Kidney epithelial cell (primary cell): ENCODE data around the gene GTF3A. TPM values are rescaled to one million over a fixed set of nuclear protein-coding genes. Genes with fewer than 3 reads are reported as not detected.

Experiments used
- DNase-seq: peaks from one replicate; pipeline ENCODE4 v3.0.0-alpha.2; 2010; ENCODE audit warnings: low read depth
- H3K27me3 ChIP-seq: 2 replicates; pipeline ENCODE4 v1.6.0; 2011; ENCODE audit warnings: low read length; ENCODE audit not compliant: control insufficient read depth, insufficient read depth
- H3K36me3 ChIP-seq: 2 replicates; pipeline ENCODE4 v1.5.1; 2011; ENCODE audit warnings: low read length; ENCODE audit not compliant: control insufficient read depth, insufficient read depth
- H3K4me3 ChIP-seq: 2 replicates; pipeline ENCODE4 v1.5.1; 2011; ENCODE audit warnings: low read depth, mild to moderate bottlenecking, control low read depth, low read length
- total RNA-seq: library from RNA; depleted of rRNA; stranded (reverse); fragments of >200 nt; gene quantifications from 2 replicates; pipeline ENCODE4 v1.2.3, GENCODE V29; 2015
- TF ChIP-seq, protein P1 (sequence below): IDR thresholded peaks from 2 replicates; pipeline ENCODE4 v1.5.1; 2011; ENCODE audit warnings: mild to moderate bottlenecking, moderate library complexity, low read length, control low read depth, inconsistent platforms; ENCODE audit not compliant: insufficient read depth, poor library complexity, severe bottlenecking

Gene GTF3A
- total RNA-seq, 1 donor from 2014 or later = 177 TPM

- TF ChIP-seq, protein P1, sequence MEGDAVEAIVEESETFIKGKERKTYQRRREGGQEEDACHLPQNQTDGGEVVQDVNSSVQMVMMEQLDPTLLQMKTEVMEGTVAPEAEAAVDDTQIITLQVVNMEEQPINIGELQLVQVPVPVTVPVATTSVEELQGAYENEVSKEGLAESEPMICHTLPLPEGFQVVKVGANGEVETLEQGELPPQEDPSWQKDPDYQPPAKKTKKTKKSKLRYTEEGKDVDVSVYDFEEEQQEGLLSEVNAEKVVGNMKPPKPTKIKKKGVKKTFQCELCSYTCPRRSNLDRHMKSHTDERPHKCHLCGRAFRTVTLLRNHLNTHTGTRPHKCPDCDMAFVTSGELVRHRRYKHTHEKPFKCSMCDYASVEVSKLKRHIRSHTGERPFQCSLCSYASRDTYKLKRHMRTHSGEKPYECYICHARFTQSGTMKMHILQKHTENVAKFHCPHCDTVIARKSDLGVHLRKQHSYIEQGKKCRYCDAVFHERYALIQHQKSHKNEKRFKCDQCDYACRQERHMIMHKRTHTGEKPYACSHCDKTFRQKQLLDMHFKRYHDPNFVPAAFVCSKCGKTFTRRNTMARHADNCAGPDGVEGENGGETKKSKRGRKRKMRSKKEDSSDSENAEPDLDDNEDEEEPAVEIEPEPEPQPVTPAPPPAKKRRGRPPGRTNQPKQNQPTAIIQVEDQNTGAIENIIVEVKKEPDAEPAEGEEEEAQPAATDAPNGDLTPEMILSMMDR = no peak
- no peaks in the 10 kb centered on the region for H3K36me3 ChIP-seq
- no peaks in the 10 kb centered on the region for H3K27me3 ChIP-seq
- no peak overlapping the region for H3K4me3 ChIP-seq
- DNase-seq = no peak
Measured at GRCh38 chr13:27423333-27423732, 1.1 kb upstream of the GTF3A start.

- TF ChIP-seq, protein P1 = no peak
- Histone ChIP-seq H3K27me3 (no peaks in the 10 kb centered on the region), H3K36me3 (peaks cover 2% of the 10 kb centered on the region), H3K4me3 (peak overlapping the region; percentile 64)
- DNase-seq = no peak
Measured at GRCh38 chr13:27425158-27425917, 919 bp downstream of the GTF3A start.

DNA sequence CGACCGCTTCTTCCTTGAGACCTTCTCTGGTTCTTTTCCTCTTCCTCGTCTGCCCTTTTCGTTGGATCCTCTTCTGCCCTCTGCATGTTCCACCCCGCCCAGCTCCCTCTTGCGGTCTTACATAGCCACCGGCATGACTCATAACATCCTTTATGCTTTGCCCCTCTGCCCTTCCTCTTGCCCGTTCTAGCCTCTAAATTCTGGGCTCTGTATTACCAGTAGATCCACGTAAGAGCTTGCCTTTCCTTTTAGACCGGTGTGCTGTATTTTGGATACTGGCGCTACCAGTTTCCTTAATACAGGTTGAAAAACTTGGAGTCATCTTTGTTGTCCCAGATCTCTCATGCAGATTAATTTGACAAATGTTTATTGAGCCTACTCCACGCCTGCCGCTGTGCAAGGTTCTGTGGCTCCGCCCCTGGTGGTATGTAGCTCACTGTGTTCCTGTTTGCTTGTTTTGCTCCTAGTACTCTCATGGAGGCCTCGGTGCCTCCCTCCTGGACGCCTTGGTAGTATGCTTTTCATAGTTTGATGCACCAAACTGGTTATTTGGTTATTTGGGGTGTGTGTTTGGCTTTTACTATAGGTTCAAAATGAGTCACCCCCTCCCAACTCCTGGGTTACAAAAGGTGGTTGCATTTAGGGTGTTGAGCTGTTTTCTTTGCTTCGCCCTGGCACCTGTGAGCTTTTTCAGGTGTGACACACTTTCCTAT, 1.7 kb downstream of the GTF3A start:
- TF ChIP-seq, protein P1 = peak; percentile 50
- no peaks in the 10 kb centered on the region for H3K27me3 ChIP-seq
- peak overlapping the region; percentile 11 for H3K4me3 ChIP-seq
- no peak for DNase-seq
- peaks cover 2% of the 10 kb centered on the region for H3K36me3 ChIP-seq

DNA sequence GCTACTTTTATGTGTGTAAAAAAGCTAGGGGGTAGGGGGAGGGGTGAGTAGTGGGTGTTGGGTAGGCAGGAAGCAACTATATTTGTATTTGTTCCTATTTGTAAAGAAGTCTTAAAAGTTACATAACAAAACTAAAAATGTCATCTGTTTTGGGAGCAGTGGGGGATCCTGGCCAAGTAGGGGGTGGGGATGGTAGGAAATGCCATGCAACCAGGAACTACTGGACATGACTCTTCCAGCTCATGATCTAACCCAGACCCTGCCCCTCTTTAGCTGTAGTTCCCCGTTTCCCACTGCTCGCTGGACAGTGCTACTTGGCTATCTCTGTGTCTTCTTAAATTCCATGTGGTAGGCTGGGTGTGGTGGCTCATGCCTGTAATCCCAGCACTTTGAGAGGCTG, 3.2 kb downstream of the GTF3A start:
- Histone ChIP-seq H3K27me3 (no peaks in the 10 kb centered on the region), H3K36me3 (peaks cover 4% of the 10 kb centered on the region), H3K4me3 (no peak overlapping the region)
- TF ChIP-seq, protein P1 = no peak
- DNase-seq = no peak

DNA sequence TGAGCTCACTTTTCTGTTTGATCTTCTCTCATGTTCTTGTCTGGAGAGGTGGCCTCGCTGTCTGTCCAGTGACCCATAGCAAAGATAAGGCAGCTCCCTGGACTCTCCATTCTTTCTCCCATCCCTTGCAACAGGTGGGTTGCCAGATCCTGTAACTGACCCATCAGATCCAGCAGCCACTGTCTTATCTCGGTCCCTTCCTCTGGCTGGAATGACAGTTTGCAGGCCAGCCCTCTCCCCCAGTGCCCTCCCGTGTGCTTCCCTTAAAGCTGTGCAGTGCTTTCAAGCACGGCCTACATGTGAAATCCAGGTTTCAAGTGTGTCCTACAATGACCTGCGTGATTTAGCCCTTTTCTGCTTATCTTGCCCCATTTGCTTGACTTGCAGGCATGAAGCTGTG, 3.7 kb downstream of the GTF3A start:
- TF ChIP-seq, protein P1 = no peak
- H3K4me3 ChIP-seq = no peak overlapping the region
- peaks cover 5% of the 10 kb centered on the region for H3K36me3 ChIP-seq
- no peaks in the 10 kb centered on the region for H3K27me3 ChIP-seq
- DNase-seq = no peak
